GM18498 (cell line): Measurements from ENCODE around the gene MRPS27.

Experiments used
- ATAC-seq: cut with Tn5 transposase; IDR thresholded peaks from one replicate; pipeline ENCODE4 v1.9.1; 2021; ENCODE audit warnings: mild to moderate bottlenecking, moderate library complexity; ENCODE audit not compliant: unreplicated experiment

The MRPS27 gene

GRCh38 chr5:72266862-72267261 lies 53.2 kb downstream of the MRPS27 start:
- ATAC-seq = no peak

DNA sequence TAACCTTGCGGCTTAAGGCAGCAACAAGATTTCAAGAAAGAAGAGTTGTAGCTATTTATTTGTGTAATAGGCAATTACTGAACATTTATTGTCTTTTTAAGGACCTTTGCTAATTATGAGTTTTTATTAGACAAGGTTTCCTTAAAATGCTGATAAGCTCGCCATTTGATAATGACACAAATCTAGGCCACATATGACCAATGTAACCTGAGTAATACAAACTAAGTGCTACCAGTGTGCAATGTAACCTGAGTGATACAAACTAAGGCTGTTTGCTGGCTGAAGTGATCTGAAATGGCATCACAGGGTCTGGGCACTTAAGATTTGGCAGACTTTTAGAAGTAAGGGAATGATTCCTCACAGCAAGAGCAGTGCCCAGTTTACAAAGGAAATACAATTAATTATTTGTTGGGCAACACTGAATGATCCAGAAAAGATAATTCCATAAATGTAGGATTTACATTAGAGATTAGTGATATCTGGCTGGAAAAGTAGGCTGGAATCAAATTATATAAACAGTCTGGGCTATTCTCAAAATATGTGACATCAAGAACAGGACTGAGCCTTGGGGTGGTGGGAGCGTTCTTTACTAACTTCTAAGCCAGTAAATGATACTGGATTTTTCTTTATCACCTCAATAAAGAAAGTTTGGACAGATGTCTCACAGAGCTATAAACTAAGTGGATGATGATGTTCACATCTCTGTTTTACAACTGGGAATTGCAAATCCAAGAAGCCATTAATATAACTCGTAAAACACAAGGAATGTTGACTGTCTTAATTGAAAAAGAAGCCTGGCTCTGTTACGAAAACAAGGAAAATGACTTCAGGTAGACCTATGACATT lies 54.8 kb downstream of the MRPS27 start:
- ATAC-seq = no peak

DNA sequence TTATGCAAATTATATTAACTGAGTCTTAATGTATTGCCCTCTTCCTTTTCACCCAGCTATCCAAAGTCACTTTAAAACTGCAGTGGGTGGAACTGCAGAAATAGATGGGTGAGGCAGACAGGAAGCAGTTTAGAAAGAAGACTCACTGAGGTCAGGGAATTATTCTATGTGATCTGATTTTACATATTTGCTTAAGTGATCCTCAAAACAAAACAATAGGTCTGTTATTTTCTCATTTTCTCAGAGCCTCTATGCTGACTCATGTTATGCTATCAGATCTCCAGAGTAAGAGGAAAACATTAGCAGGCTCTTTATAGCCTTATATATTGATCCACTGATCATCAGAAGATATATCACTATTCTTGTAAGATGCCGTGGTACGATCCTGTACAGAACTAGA lies 63.5 kb downstream of the MRPS27 start:
- ATAC-seq = no peak

GRCh38 chr5:72255670-72256069 lies 64.4 kb downstream of the MRPS27 start:
- no peak for ATAC-seq

GRCh38 chr5:72255237-72255636 lies 64.8 kb downstream of the MRPS27 start:
- ATAC-seq = no peak

- no peak for ATAC-seq
Observed at GRCh38 chr5:72252574-72253155, 67.4 kb downstream of the MRPS27 start.

- ATAC-seq = no peak
Observed at GRCh38 chr5:72252008-72252407, 68.0 kb downstream of the MRPS27 start.

DNA sequence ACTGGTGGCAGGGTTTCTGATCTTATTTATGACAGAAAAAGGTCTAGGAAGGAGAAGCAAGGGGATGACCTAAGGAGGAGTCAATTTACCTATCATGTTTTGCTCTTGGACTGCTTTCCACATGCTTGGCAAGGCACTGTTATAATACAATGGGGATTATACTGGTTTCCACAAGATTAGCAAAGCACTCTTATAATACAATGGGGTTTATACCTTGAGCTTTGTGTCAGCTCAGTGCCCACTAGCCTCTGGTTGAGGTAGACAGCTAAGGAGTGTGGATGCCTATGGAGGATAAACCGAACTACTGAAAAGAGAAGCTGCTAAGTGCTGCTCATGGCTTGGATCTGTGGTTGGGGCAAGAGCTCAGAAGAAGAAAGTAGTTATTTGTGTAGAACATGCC lies 68.7 kb downstream of the MRPS27 start:
- no peak for ATAC-seq

DNA sequence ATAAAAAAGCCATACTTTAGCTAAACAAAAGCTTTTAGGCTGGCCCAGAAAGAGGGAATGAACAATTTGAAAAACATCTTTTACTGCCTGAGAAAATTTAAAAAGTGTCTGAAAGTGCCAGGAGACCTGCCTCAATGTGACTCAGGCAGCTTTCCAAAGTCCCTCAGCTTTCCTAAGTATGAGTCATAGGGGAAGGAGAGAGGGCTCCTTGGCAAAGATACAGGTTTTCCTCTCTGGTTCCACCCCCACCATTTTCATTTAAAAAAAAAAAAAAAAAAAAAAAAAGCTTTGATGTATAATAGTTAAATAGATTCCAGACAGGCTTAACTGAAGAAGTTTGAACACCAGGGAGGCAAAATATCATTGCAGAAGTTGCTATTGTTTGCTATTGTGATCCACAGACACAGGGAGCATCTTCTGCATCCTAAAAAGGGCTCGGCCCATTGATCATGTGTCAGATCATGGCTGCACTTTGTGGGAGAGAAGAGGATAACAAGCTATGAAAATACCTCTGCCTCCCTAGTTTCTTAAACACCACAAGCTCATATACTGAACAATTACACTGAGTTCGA lies 71.5 kb downstream of the MRPS27 start:
- ATAC-seq = no peak

GRCh38 chr5:72246954-72247442 lies 73.0 kb downstream of the MRPS27 start:
- no peak for ATAC-seq

- no peak for ATAC-seq
Observed at GRCh38 chr5:72245951-72246532, 74.0 kb downstream of the MRPS27 start.

- no peak for ATAC-seq
Observed at GRCh38 chr5:72245546-72245945, 74.5 kb downstream of the MRPS27 start.

- ATAC-seq = peak; percentile 96
Observed at GRCh38 chr5:72244862-72245371, 75.1 kb downstream of the MRPS27 start.

- no peak for ATAC-seq
Observed at GRCh38 chr5:72243706-72244105, 76.3 kb downstream of the MRPS27 start.

DNA sequence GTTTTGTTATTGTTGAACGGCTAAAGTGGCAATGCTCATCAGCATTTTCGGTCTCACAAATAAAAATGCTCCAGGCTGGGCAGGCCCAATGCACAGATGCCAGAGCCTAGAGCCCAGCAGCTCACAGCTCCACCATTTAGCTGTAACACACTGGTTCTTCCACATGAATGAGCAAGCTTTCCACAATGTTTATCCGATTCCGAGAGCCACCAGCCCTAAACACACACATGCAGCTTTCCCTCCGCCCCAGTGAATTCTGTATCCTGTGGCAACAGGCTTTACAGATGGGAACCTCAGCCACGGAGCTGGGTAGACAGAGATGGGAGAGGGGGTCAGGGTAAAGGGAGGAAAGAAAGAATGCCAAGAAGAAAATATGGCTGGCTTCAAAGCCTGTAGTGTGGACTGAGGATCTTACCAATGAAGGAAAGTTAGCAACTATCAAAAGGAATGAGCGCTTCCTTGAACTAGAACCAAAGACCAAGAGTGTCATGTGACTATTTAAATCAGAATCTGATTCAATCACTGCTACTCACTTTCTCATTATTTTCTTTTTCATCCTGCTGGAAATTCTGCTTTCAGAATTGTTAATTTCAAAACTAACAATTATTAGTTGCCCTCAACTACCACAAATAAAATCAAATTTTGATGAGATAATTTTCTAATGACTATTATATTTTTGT lies 77.1 kb downstream of the MRPS27 start:
- no peak for ATAC-seq

GRCh38 chr5:72241346-72242003 lies 78.6 kb downstream of the MRPS27 start:
- ATAC-seq = no peak

DNA sequence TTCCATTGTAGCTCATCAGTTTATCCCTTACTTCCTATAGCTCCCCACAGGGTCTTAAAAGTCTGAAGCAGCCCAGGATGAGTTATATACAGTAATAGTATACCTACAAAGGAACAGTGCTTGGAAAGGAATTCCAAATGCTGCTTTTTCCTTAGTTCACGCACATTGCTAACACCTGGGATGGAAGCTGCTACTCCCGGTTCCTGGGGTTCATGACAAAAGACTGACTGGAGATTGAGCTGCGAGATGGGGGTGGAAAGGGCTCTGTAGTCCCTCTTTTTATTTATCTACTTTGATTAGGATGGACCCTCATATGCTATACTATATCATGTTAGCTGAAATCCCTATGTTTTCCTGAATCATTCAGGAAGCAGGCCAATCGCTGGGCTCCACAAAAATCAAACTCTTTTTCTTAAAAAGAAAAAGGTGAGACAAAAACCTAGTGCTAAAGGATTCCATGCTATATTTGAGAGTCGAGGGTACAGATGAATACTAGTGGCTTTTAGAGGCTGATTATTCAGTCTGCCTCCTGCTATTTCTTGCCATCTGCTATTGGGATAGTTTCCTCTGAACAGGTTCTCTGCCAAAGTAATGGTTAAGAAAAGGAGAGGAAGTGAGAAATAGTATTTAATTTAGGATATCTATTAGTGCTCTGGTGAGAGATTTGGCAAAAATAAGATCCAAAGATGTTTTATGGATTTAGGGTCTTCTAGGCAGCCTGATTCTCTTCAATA lies 81.2 kb downstream of the MRPS27 start:
- ATAC-seq = no peak

- no peak for ATAC-seq
Observed at GRCh38 chr5:72237879-72238278, 82.2 kb downstream of the MRPS27 start.

DNA sequence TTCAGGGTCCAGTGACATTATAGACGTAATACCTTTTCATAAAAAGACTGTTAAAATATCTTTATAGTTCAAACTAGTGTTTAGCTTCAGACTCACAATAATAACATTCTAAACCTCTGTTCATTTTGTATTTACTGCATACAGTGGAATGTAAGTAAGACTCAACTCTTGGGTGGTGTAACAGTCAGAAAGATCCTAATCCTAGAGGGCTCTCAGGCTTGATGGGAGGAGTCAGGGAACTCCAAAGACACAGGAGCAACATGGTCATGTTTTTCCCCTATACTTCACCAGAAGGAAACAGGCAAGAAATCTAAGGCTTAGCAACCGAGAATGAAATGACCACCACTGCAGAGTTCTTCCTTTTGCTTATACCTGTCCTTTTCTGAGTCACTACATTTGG lies 82.6 kb downstream of the MRPS27 start:
- ATAC-seq = no peak

DNA sequence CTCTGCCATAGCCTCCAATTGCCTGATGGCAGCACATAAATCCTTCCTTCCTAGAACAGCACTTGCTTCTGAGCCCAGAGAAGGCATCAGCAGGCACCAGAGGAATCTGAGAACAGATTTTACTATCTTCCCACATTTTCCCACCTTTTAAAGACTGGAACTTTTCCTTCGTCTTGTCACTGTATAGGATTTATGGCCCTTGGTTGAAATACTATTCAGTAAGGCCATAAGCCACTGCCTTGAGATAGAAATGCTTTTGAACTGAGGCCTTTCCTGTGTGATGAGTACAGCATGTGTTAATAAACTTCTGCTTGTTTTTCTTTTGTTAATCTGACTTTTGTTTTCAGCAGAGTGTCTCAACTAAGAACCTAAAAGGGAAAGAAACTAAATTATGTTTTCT lies 84.3 kb downstream of the MRPS27 start:
- ATAC-seq = no peak
